HepG2 (cell line): ENCODE data around the gene ZFAND2B. TPM values are rescaled to one million over a fixed set of nuclear protein-coding genes. Genes with fewer than 3 reads are reported as not detected.

Source experiments
- ATAC-seq: fragments of 200-7000 bp; cut with Tn5 transposase; 3 replicates; pipeline ENCODE4 v1.9.1; 2020; ENCODE audit warnings: mild to moderate bottlenecking, moderate library complexity
- BruUV-seq: library from RNA; stranded (reverse); fragments of 400-500 nt; replicated peaks from 2 replicates; lab custom pipeline; 2021; lab: Mats Ljungman, UMichigan
- CTCF ChIA-PET: fragments of 300-600 bp; formaldehyde crosslinking; extraction: SDS; loops from one replicate; lab custom pipeline; 2021; ENCODE audit warnings: low total read pairs, inconsistent platforms, low intra/inter-chr PET ratio; lab: Yijun Ruan, JAX
- POLR2A ChIA-PET: fragments of 350-600 bp; sonication (Branson Sonifier 250); formaldehyde crosslinking; loops from one replicate; lab custom pipeline; 2020; ENCODE audit warnings: antibody characterized with exemption, inconsistent platforms; lab: Yijun Ruan, JAX
- DNase-seq: peaks from one replicate; pipeline ENCODE4 v3.0.0-alpha.2; 2015; ENCODE audit warnings: low spot score
- FAIRE-seq: peaks from 3 replicates; lab custom pipeline; 2011; peaks lifted over from hg19 to GRCh38; lab: Jason Lieb, UNC
- H2AFZ ChIP-seq: one replicate; pipeline ENCODE4 v1.6.1; 2011; ENCODE audit warnings: low read length, inconsistent platforms
- H3K27ac ChIP-seq: fragments of 300-600 bp; 3 replicates; pipeline ENCODE4 v1.8.0; 2011; ENCODE audit warnings: mixed run types, mild to moderate bottlenecking, mixed read lengths, low read length, inconsistent platforms; ENCODE audit not compliant: insufficient read depth; ENCODE audit errors: extremely low read length
- H3K27me3 ChIP-seq, 2 experiments: fragments of 200-600 bp in 1 of 2; 2 replicates in 1 of 2; 3 replicates in 1 of 2; pipeline versions ENCODE4 v1.6.0 to v1.8.0; 2011; ENCODE audit warnings: low read length in 2 of 2, mild to moderate bottlenecking in 2 of 2, moderate library complexity in 2 of 2, inconsistent platforms in 1 of 2; ENCODE audit not compliant: insufficient read depth in 2 of 2, control insufficient read depth in 1 of 2
- H3K36me3 ChIP-seq, 2 experiments: fragments of 200-600 bp in 1 of 2; replicated peaks in 1 of 2; 2 replicates in 1 of 2; 3 replicates in 1 of 2; pipeline versions ENCODE4 v1.5.1 to v1.8.0; 2011; ENCODE audit warnings: low read length in 2 of 2, inconsistent platforms in 1 of 2; ENCODE audit not compliant: insufficient read depth in 2 of 2, control insufficient read depth in 1 of 2
- H3K4me1 ChIP-seq: 2 replicates; pipeline ENCODE4 v1.5.1; 2012; ENCODE audit warnings: low read length, inconsistent platforms; ENCODE audit not compliant: insufficient read depth
- H3K4me2 ChIP-seq: 2 replicates; pipeline ENCODE4 v1.6.0; 2011; ENCODE audit warnings: low read depth, low read length, inconsistent platforms
- H3K4me3 ChIP-seq, 3 experiments: fragments of 200-600 bp in 1 of 3; sonication (generic), shearing (Covaris generic) in 1 of 3; replicated peaks in 1 of 3; 2 replicates each; pipeline ENCODE4 v1.5.1; 2011 to 2016; ENCODE audit warnings: low read length in 3 of 3, inconsistent platforms in 2 of 3, low read depth in 2 of 3, mild to moderate bottlenecking in 2 of 3, control low read depth in 1 of 3, mixed read lengths in 1 of 3; ENCODE audit not compliant: insufficient read depth in 1 of 3
- H3K79me2 ChIP-seq: one replicate; pipeline ENCODE4 v1.6.1; 2011; ENCODE audit warnings: low read length, inconsistent platforms; ENCODE audit not compliant: insufficient read depth
- H3K9ac ChIP-seq: 2 replicates; pipeline ENCODE4 v1.6.0; 2011; ENCODE audit warnings: mild to moderate bottlenecking, low read depth, low read length, inconsistent platforms; ENCODE audit not compliant: insufficient read depth
- H3K9me3 ChIP-seq: 2 replicates; pipeline ENCODE4 v1.5.1; 2012; ENCODE audit warnings: mild to moderate bottlenecking, low read length
- H4K20me1 ChIP-seq: 2 replicates; pipeline ENCODE4 v1.6.0; 2011; ENCODE audit warnings: inconsistent platforms, mild to moderate bottlenecking, low read length, moderate library complexity; ENCODE audit not compliant: insufficient read depth
- AFF4 ChIP-seq: sonication (generic); formaldehyde crosslinking; IDR thresholded peaks from 2 replicates; pipeline ENCODE4 v1.4.0; 2020; ENCODE audit warnings: missing genetic modification reagents
- BORCS8-MEF2B ChIP-seq: sonication (generic); formaldehyde crosslinking; IDR thresholded peaks from 2 replicates; pipeline ENCODE4 v1.8.0; 2022; ENCODE audit warnings: mild to moderate bottlenecking, missing genetic modification reagents
- GTF2F1 ChIP-seq: fragments of 150-350 bp; IDR thresholded peaks from 2 replicates; pipeline ENCODE4 v1.6.1; 2014; ENCODE audit warnings: low read length
- HNRNPL ChIP-seq: fragments of 200-400 bp; formaldehyde crosslinking; IDR thresholded peaks from 2 replicates; pipeline ENCODE4 v1.6.1; 2017; ENCODE audit warnings: mild to moderate bottlenecking, low read depth, low read length
- HNRNPLL ChIP-seq: fragments of 200-400 bp; formaldehyde crosslinking; IDR thresholded peaks from 2 replicates; pipeline ENCODE4 v1.6.1; 2017; ENCODE audit warnings: mild to moderate bottlenecking, low read depth, low read length; ENCODE audit not compliant: poor library complexity, severe bottlenecking
- HOXA5 ChIP-seq: sonication (generic); formaldehyde crosslinking; IDR thresholded peaks from 2 replicates; pipeline ENCODE4 v1.4.0; 2020; ENCODE audit warnings: missing genetic modification reagents
- MEIS2 ChIP-seq: sonication (generic); formaldehyde crosslinking; IDR thresholded peaks from 2 replicates; pipeline ENCODE4 v1.9.0; 2021; ENCODE audit warnings: mild to moderate bottlenecking, missing genetic modification reagents
- PAXIP1 ChIP-seq: sonication (generic); formaldehyde crosslinking; conservative IDR thresholded peaks from 2 replicates; pipeline ENCODE4 v1.4.0; 2020; ENCODE audit warnings: mild to moderate bottlenecking, missing genetic modification reagents, moderate library complexity
- PCBP2 ChIP-seq: fragments of 200-400 bp; formaldehyde crosslinking; optimal IDR thresholded peaks from 2 replicates; pipeline ENCODE3; 2018; ENCODE audit warnings: low read length, low read depth; ENCODE audit not compliant: poor library complexity, severe bottlenecking
- PHB2 ChIP-seq: fragments of 450-650 bp; IDR thresholded peaks from 2 replicates; pipeline ENCODE4 v1.6.1; 2018; ENCODE audit not compliant: partially characterized antibody
- U2AF2 ChIP-seq: fragments of 200-400 bp; formaldehyde crosslinking; IDR thresholded peaks from 2 replicates; pipeline ENCODE4 v1.6.1; 2017; ENCODE audit warnings: low read depth, mild to moderate bottlenecking, low read length
- ZFP36L2 ChIP-seq: sonication (generic); formaldehyde crosslinking; IDR thresholded peaks from 2 replicates; pipeline ENCODE4 v1.4.0; 2020; ENCODE audit warnings: missing genetic modification reagents
- ZNF569 ChIP-seq: sonication (generic); formaldehyde crosslinking; IDR thresholded peaks from 2 replicates; pipeline ENCODE4 v1.5.0; 2020; ENCODE audit warnings: mild to moderate bottlenecking, missing genetic modification reagents, moderate library complexity, borderline replicate concordance
- WGBS: methylation state at CpG from one replicate; pipeline ENCODE4 v1.1.6; 2017; ENCODE audit warnings: low lambda C conversion rate; 5-methylcytosine and 5-hydroxymethylcytosine counted together
- in situ Hi-C: cut with HindIII; loops from 2 replicates; pipeline ENCODE4 v1.10.0; 2017; ENCODE audit warnings: low pct_unique_long_range_greater_than_20kb; ENCODE audit not compliant: extremely low pct_ligation_motif_present
- intact Hi-C: fragments of 100-400 bp; cut with micrococcal nuclease; formaldehyde crosslinking; loops from one replicate; pipeline ENCODE4 v1.10.0; 2022; ENCODE audit not compliant: unreplicated experiment
- polyA plus RNA-seq, 8 experiments: library from polyadenylated mRNA; depleted of rRNA in 3 of 8; stranded (reverse) in 7 of 8; unstranded in 1 of 8; fragments of >200 nt; fragmentation: Illumina TruSeq in 4 of 8; extraction: Trizol in 4 of 8; gene quantifications; 2 replicates each; pipeline versions ENCODE4 v1.2.1 to v1.2.3, GENCODE V29; 2011 to 2016; ENCODE audit warnings: low read depth in 4 of 8, missing spikeins in 1 of 8, mixed read lengths in 1 of 8; ENCODE audit not compliant: insufficient read depth in 1 of 8
- total RNA-seq, 5 experiments: library from RNA; depleted of rRNA; stranded (reverse); fragments of >200 nt; fragmentation: Illumina TruSeq; extraction: Trizol; gene quantifications; 2 replicates each; pipeline ENCODE4 v1.2.3, GENCODE V29; 2016; ENCODE audit warnings: low read depth in 1 of 5

The ZFAND2B gene
- total and polyA plus RNA-seq, 2 of the 13 experiments (the other 11 are each of a cell fraction or from before 2014, with no cell fraction given): 53.3 to 115 TPM

DNA sequence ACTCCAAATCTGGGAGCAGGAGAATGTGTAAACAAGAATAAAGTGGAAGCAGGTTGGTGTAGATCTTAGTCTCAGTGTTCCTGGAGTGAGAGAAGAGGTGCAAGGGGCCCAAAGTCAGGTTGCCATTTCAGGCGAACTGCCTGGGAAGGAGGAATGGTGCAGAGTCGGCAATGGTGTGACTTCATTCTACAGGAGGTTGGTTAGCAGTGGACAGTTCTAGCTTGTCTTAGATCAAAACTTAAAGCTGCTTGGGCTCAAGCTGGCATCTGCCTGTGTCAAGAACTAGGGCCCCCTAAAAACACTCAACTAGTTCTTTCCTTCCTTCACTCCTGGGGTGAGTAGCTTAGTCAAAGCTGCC is 42.2 kb downstream of the ZFAND2B start (continued):
- TF ChIP-seq PAXIP1 (CRISPR knock-in tag): no peak
- TF ChIP-seq PCBP2: no peak
- no peak for TF ChIP-seq PHB2
- TF ChIP-seq ZNF569: 0 out of 2 replicates have a peak, but pooled peaks have one; percentile 0

- intact Hi-C loops: loop anchor here (1.0 to 2.0 kb wide), 2 partner anchors 30 to 45 kb away; partner anchors contain the start of gene DNAJB2
- Histone ChIP-seq H2AFZ (no peak overlapping the region), H3K36me3 (peaks cover 1 to 13% of the 10 kb centered on the region in 2 experiments; a peak in 4 of 5 replicates), H3K79me2 (peaks cover 14% of the 10 kb centered on the region), H3K4me3 (peak overlapping the region; percentile 24 to 61 (median 25)), H3K4me2 (peak overlapping the region; percentile 94), H3K4me1 (peaks cover 82% of the 10 kb centered on the region), H3K9me3 (no peaks in the 10 kb centered on the region), H3K27ac (peak overlapping the region; percentile 91), H3K9ac (peak overlapping the region; percentile 80), H4K20me1 (no peaks in the 10 kb centered on the region), H3K27me3 (peaks cover 0 to 11% of the 10 kb centered on the region in 2 experiments; a peak in 3 of 5 replicates)
- ATAC-seq (peak; percentile 85), DNase-seq (peak; percentile 96), FAIRE-seq (peak; percentile 100)
- ChIA-PET CTCF (interaction anchor here (1.6 kb wide), 1 partner anchor 45 kb away, joined by 5 read pairs; no protein-coding TSS in a partner anchor), POLR2A (interaction anchor here (0.6 to 5.7 kb wide), 34 partner anchors 9 to 467 kb away, joined by 3 to 73 read pairs (median 5); partner anchors contain the start of genes ABCB6, ANKZF1, ATG9A and CNPPD1)
- in situ Hi-C loops: no loop called here
- WGBS: 2% methylated on average over 6 of the region's 7 CpGs
- no TSS peak for BruUV-seq
- peak; percentile 66; the same call in 1 of the 2 replicates for TF ChIP-seq ZNF569
- peak; percentile 67; the same call in 1 of the 2 replicates for TF ChIP-seq MEIS2 (CRISPR knock-in tag)
- no peak for TF ChIP-seq ZFP36L2 (CRISPR knock-in tag)
- peak; percentile 60; the same call in 1 of the 2 replicates for TF ChIP-seq HNRNPL
- peak; percentile 81; the same call in 1 of the 2 replicates for TF ChIP-seq BORCS8-MEF2B (CRISPR knock-in tag)
- TF ChIP-seq AFF4 (CRISPR knock-in tag): no peak; the same call in 1 of the 2 replicates
- no peak for TF ChIP-seq HNRNPLL
- TF ChIP-seq HOXA5 (CRISPR knock-in tag): peak; percentile 63; the same call in 1 of the 2 replicates
- no peak for TF ChIP-seq GTF2F1
- TF ChIP-seq U2AF2: no peak
Measured at GRCh38 chr2:219249203-219249980, 42.8 kb downstream of the ZFAND2B start.
